ENCODE measurements around the gene TPM4. TPM values are rescaled to one million over a fixed set of nuclear protein-coding genes. Genes with fewer than 3 reads are reported as not detected.

Gene TPM4
- polyA plus RNA-seq, 3 donors, result 144 to 170 (median 146) TPM

GRCh38 chr19:16052353-16052752 lies 23.9 kb upstream of the TPM4 start:
- Histone ChIP-seq H3K27me3 (ENCODE audit: control insufficient read depth in 2 of 2, insufficient read depth in 2 of 2, low read length in 2 of 2) (no peaks in the 10 kb centered on the region), H4K20me1 (ENCODE audit: insufficient read depth, low read length) (no peaks in the 10 kb centered on the region), H3K9ac (ENCODE audit: insufficient read depth, low read length, poor library complexity, severe bottlenecking) (no peak overlapping the region), H3K27ac (ENCODE audit: low read depth in 1 of 2, low read length in 2 of 2) (no peak overlapping the region), H3K36me3 (replicated peaks in 1 of 2; ENCODE audit: control insufficient read depth in 1 of 2, insufficient read depth in 2 of 2, low read length in 2 of 2) (no peaks in the 10 kb centered on the region), H3K9me3 (replicated peaks in 1 of 2; ENCODE audit: control insufficient read depth in 1 of 2, insufficient read depth in 1 of 2, low read length in 2 of 2) (peaks cover 5 to 14% of the 10 kb centered on the region in 2 donors), H3K4me1 (ENCODE audit: control insufficient read depth in 1 of 2, insufficient read depth in 2 of 2, low read length in 2 of 2) (no peaks in the 10 kb centered on the region), H3K4me2 (replicated peaks; ENCODE audit: extremely low read depth, low read length, poor library complexity, severe bottlenecking) (no peak overlapping the region), H3K4me3 (replicated peaks in 1 of 3; ENCODE audit: low read depth in 2 of 3, low read length in 3 of 3) (no peak overlapping the region), H3K79me2 (ENCODE audit: insufficient read depth, low read length) (no peaks in the 10 kb centered on the region), H2AFZ (ENCODE audit: insufficient read depth, low read depth, low read length, poor library complexity, severe bottlenecking) (no peak overlapping the region)
- no peaks in the 10 kb centered on the region for H3K4me1 Mint-ChIP-seq
- WGBS (ENCODE audit: insufficient coverage), result 89% methylated on average over 4 of the region's 7 CpGs
- intact Hi-C loops (cut with micrococcal nuclease), result no loop called here
- no peaks in the 10 kb centered on the region for H3K36me3 Mint-ChIP-seq
- H3K27ac Mint-ChIP-seq, result no peak overlapping the region
- peaks cover 11 to 22% (median 14%) of the 10 kb centered on the region in 7 donors for H3K9me3 Mint-ChIP-seq
- no peak for DNase-seq
- H3K27me3 Mint-ChIP-seq (ENCODE audit: low read depth in 3 of 3), result peaks cover 8 to 11% (median 8%) of the 10 kb centered on the region in 3 donors
- no peak overlapping the region for H3K4me3 Mint-ChIP-seq
- TF ChIP-seq CTCF (IDR thresholded peaks at IDR 0.05), result no peak

- no peak for DNase-seq
- no peak overlapping the region for H3K4me3 Mint-ChIP-seq
- Histone ChIP-seq H3K9me3 (replicated peaks in 1 of 2; ENCODE audit: control insufficient read depth in 1 of 2, insufficient read depth in 1 of 2, low read length in 2 of 2) (peaks cover 5 to 14% of the 10 kb centered on the region in 2 donors), H3K27ac (ENCODE audit: low read depth in 1 of 2, low read length in 2 of 2) (no peak overlapping the region), H4K20me1 (ENCODE audit: insufficient read depth, low read length) (no peaks in the 10 kb centered on the region), H3K4me2 (replicated peaks; ENCODE audit: extremely low read depth, low read length, poor library complexity, severe bottlenecking) (no peak overlapping the region), H3K79me2 (ENCODE audit: insufficient read depth, low read length) (no peaks in the 10 kb centered on the region), H3K4me1 (ENCODE audit: control insufficient read depth in 1 of 2, insufficient read depth in 2 of 2, low read length in 2 of 2) (no peaks in the 10 kb centered on the region), H3K4me3 (replicated peaks in 1 of 3; ENCODE audit: low read depth in 2 of 3, low read length in 3 of 3) (no peak overlapping the region), H3K9ac (ENCODE audit: insufficient read depth, low read length, poor library complexity, severe bottlenecking) (no peak overlapping the region), H3K36me3 (replicated peaks in 1 of 2; ENCODE audit: control insufficient read depth in 1 of 2, insufficient read depth in 2 of 2, low read length in 2 of 2) (no peaks in the 10 kb centered on the region), H3K27me3 (ENCODE audit: control insufficient read depth in 2 of 2, insufficient read depth in 2 of 2, low read length in 2 of 2) (no peaks in the 10 kb centered on the region), H2AFZ (ENCODE audit: insufficient read depth, low read depth, low read length, poor library complexity, severe bottlenecking) (no peak overlapping the region)
- no CpG with 5 or more reads among the region's 5 CpGs for WGBS (ENCODE audit: insufficient coverage)
- no peaks in the 10 kb centered on the region for H3K36me3 Mint-ChIP-seq
- intact Hi-C loops (cut with micrococcal nuclease), result no loop called here
- peaks cover 12 to 28% (median 21%) of the 10 kb centered on the region in 7 donors for H3K9me3 Mint-ChIP-seq
- TF ChIP-seq CTCF (IDR thresholded peaks at IDR 0.05), result no peak
- H3K27ac Mint-ChIP-seq, result no peak overlapping the region
- H3K27me3 Mint-ChIP-seq (ENCODE audit: low read depth in 3 of 3), result peaks cover 0 to 8% (median 1%) of the 10 kb centered on the region in 3 donors
- H3K4me1 Mint-ChIP-seq, result no peaks in the 10 kb centered on the region
Measured at GRCh38 chr19:16057062-16057461, 19.2 kb upstream of the TPM4 start.

Data from CD14-positive monocyte (primary cell).